A375 (cell line): ENCODE measurements around the gene CCDC187. TPM values are rescaled to one million over a fixed set of nuclear protein-coding genes. Genes with fewer than 3 reads are reported as not detected.

Experiments used
- total RNA-seq: library from RNA; depleted of rRNA; stranded (reverse); fragments of >200 nt; shearing (Covaris generic); gene quantifications from 2 replicates; pipeline ENCODE4 v1.2.3, GENCODE V29; 2014; rRNA removed

The CCDC187 gene
- total RNA-seq = under 0.01 TPM in 1 of 2 replicates, not detected in the other

GRCh38 chr9:136303825-136304416, at the start of gene CCDC187:
CCDC187 (minus strand) TSS chr9:136304094; CDS start chr9:136303830, 264 bp downstream.

DNA sequence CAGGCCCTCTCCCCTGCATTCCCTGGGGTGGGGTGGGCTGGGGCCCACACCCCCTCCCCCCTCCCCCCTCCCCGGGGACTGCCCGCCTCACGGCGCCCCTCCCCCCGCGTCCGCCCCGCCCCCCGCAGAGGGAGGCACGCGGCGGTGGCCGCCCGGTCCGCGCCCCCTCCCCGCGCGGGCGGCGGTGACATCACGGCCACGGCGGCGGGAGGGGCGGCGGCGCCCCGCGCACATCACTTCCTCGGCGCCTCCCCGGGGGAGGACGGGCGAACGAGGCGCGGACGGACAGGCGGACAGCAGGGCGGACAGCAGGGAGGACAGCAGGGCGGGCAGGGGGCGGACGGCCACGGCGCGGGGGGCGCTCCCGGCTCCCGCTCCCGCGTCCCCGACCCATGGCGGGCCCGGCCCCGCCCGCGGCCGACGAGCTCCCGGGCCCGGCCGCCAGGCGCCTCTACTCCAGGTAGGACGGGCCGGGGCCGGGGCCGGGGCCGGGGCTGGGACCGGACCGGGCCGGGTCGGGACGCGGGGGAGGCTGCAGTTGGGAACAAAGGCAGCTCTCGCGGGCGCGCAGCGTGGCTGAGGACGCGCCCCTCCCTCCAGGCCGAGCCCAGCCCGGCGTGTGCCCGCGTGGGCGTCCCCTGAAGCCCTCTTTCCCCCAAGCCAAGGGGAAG, 23.5 kb upstream of the CCDC187 start, which contains the start of gene GPSM1:
GPSM1 (plus strand) TSS at position 236 of the 671 bp plus-strand sequence; CDS start at position 393, 157 bp downstream.

DNA sequence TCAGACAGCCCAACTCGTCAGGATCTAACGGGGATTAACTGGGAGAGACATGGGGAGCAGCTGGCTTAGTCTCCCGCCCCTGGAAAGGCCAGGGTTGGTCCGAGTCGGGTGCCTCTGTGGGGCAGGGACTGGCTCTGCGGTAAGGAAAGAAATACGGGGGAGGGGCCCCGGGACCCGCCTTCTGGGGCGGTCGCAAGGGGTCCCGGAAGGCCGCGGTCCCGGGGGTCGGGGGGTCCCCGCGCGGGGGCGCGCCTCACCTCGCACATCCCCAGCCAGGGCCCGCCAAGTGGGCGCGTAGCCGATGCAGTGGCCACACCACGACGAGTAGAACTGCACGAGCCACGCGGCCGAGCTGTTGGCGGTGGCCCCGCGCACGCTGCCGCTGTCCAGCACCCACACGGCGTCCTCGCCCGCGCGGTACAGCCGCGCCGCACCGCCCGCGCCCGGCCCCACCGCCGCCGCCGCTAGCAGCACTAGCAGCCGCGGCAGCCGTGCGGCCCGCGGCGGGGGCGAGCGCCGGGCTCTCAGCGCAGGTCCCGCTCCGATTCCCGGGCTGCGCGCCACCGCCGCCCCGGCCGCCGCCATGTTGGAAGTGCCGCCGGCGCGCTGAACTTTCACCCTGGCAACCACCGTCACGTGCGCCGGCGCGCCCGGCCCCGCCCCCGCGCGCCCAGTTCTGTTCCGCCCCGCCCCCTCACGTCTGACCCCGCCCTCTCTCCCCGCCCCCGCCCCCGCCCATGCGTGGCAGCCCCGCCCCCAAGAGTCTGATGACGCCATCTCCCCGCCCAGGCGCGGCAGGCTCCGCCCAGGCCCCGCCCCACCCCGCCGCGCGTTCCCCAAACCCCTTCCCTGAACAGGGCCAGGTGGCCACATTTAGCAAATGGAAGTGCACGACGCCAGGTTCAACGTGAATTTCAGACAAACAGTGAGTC, 58.4 kb downstream of the CCDC187 start, which contains the start of gene QSOX2:
QSOX2 (minus strand) TSS at position 594 of the 932 bp plus-strand sequence; CDS start at position 585, 9 bp downstream.

GRCh38 chr9:136204838-136205706, 98.8 kb downstream of the CCDC187 start, which contains the start of gene LHX3:
LHX3 (minus strand) TSS chr9:136205128; CDS start chr9:136205012, 116 bp downstream.

Other genes starting within 250 kb of the CCDC187 start
- 18.9 and 21.5 TPM in 2 replicates for gene NACC2, start 208.8 kb downstream of the CCDC187 start, total RNA-seq
- gene TMEM250, start 185.2 kb downstream of the CCDC187 start, total RNA-seq = 55.8 and 59.1 TPM in 2 replicates
- not detected in 2 replicates for gene LHX3, start 99.0 kb downstream of the CCDC187 start, total RNA-seq
- 26.9 and 30.1 TPM in 2 replicates for gene QSOX2, start 58.3 kb downstream of the CCDC187 start, total RNA-seq
- gene GPSM1, start 23.4 kb upstream of the CCDC187 start, total RNA-seq = 65.9 and 73.6 TPM in 2 replicates
- 50.1 and 56.7 TPM in 2 replicates for gene DNLZ, start 59.6 kb upstream of the CCDC187 start, total RNA-seq
- 2.5 and 4.3 TPM in 2 replicates for gene CARD9, start 69.6 kb upstream of the CCDC187 start, total RNA-seq
- gene SNAPC4, start 96.1 kb upstream of the CCDC187 start, total RNA-seq = 19.1 and 21.4 TPM in 2 replicates
- gene ENTR1, start 106.5 kb upstream of the CCDC187 start, total RNA-seq = 128 TPM in 2 replicates
- 96.6 and 103 TPM in 2 replicates for gene PMPCA, start 106.6 kb upstream of the CCDC187 start, total RNA-seq
- gene INPP5E, start 135.8 kb upstream of the CCDC187 start, total RNA-seq = 11.2 and 11.9 TPM in 2 replicates
- 24.2 and 27.2 TPM in 2 replicates for gene SEC16A, start 178.9 kb upstream of the CCDC187 start, total RNA-seq
- gene NOTCH1, start 242.0 kb upstream of the CCDC187 start, total RNA-seq = 18.7 and 24.1 TPM in 2 replicates